ENCODE results near the gene USH2A.

DNA sequence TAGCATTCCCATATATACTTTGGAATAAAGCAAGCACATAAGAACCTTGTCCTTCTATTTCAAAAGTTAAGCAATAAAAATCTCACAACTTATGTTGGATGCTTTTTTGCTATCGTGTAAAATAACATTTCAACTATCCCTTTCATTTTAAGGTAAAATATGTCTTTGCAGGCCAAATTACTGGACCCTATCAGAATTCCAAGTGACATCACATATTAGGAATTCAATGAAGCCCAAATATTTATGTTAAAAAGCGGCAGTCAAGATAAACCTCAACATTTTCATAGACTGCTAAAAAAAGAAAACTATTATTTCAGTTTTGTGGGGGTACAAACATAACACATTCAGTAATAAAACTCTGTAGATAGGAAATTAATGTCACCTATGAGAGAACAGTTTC lies 604.1 kb downstream of the USH2A start:
- no peak for TF ChIP-seq POLR2A (IDR thresholded peaks at IDR 0.05)
- TF ChIP-seq, protein P1, sequence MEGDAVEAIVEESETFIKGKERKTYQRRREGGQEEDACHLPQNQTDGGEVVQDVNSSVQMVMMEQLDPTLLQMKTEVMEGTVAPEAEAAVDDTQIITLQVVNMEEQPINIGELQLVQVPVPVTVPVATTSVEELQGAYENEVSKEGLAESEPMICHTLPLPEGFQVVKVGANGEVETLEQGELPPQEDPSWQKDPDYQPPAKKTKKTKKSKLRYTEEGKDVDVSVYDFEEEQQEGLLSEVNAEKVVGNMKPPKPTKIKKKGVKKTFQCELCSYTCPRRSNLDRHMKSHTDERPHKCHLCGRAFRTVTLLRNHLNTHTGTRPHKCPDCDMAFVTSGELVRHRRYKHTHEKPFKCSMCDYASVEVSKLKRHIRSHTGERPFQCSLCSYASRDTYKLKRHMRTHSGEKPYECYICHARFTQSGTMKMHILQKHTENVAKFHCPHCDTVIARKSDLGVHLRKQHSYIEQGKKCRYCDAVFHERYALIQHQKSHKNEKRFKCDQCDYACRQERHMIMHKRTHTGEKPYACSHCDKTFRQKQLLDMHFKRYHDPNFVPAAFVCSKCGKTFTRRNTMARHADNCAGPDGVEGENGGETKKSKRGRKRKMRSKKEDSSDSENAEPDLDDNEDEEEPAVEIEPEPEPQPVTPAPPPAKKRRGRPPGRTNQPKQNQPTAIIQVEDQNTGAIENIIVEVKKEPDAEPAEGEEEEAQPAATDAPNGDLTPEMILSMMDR (IDR thresholded peaks at IDR 0.05), result no peak
